ENCODE data around the gene HNRNPAB. TPM values are rescaled to one million over a fixed set of nuclear protein-coding genes. Genes with fewer than 3 reads are reported as not detected.

HNRNPAB gene
- total RNA-seq, 4 donors from 2014 or later: 79.9 to 140 (median 106) TPM

GRCh38 chr5:178221282-178221681, 16.9 kb downstream of the HNRNPAB start:
- 33 to 51% methylated on average over 1 to 2 of the region's 3 CpGs for WGBS, 2 donors (ENCODE audit: low coverage in 1 of 2)
- Histone ChIP-seq H3K36me3 (peaks cover 0 to 86% of the 10 kb centered on the region in 2 donors), H3K4me3 (no peak overlapping the region), H3K4me1 (peaks cover 0 to 10% (median 0%) of the 10 kb centered on the region in 3 donors), H3K9me3 (no peaks in the 10 kb centered on the region), H3K27me3 (no peaks in the 10 kb centered on the region), H3K27ac (no peak overlapping the region)
- ATAC-seq: no peak
- TF ChIP-seq POLR2AphosphoS5 (IDR thresholded peaks at IDR 0.05): no peak
- TF ChIP-seq CTCF (IDR thresholded peaks at IDR 0.05): no peak
- TF ChIP-seq POLR2A (IDR thresholded peaks at IDR 0.05): no peak
- no peak for TF ChIP-seq EP300 (IDR thresholded peaks at IDR 0.05)

- peaks cover 0 to 10% (median 0%) of the 10 kb centered on the region in 3 donors for H3K4me1 ChIP-seq
- TF ChIP-seq CTCF (IDR thresholded peaks at IDR 0.05) (no peak), EP300 (IDR thresholded peaks at IDR 0.05) (no peak), POLR2A (IDR thresholded peaks at IDR 0.05) (no peak), POLR2AphosphoS5 (IDR thresholded peaks at IDR 0.05) (no peak)
- H3K27me3 ChIP-seq: no peaks in the 10 kb centered on the region
- H3K36me3 ChIP-seq: peaks cover 0 to 86% of the 10 kb centered on the region in 2 donors
- WGBS, 2 donors (ENCODE audit: low coverage in 1 of 2): 100% methylated on average over 2 of the region's 5 CpGs
- no peak overlapping the region for H3K27ac ChIP-seq
- no peaks in the 10 kb centered on the region for H3K9me3 ChIP-seq
- no peak for ATAC-seq
- H3K4me3 ChIP-seq: no peak overlapping the region
These were observed 17.5 kb downstream of the HNRNPAB start for GRCh38 chr5:178221853-178222252.

GRCh38 chr5:178222292-178222691, 18.0 kb downstream of the HNRNPAB start:
- peaks cover 0 to 86% of the 10 kb centered on the region in 2 donors for H3K36me3 ChIP-seq
- WGBS, 2 donors (ENCODE audit: low coverage in 1 of 2): 100% methylated on average over 1 of the region's 15 CpGs; no CpG with 5 or more reads in 1 of the 2 donors
- ATAC-seq: no peak

GRCh38 chr5:178223196-178223773, 19.0 kb downstream of the HNRNPAB start:
- no peak overlapping the region for H3K27ac ChIP-seq
- H3K27me3 ChIP-seq: no peaks in the 10 kb centered on the region
- TF ChIP-seq EP300 (IDR thresholded peaks at IDR 0.05) (no peak), POLR2A (IDR thresholded peaks at IDR 0.05) (no peak), POLR2AphosphoS5 (IDR thresholded peaks at IDR 0.05) (no peak), CTCF (IDR thresholded peaks at IDR 0.05) (no peak)
- H3K36me3 ChIP-seq: peaks cover 0 to 89% of the 10 kb centered on the region in 2 donors
- no peak for ATAC-seq
- WGBS, 2 donors (ENCODE audit: low coverage in 1 of 2): 68 to 97% methylated on average over 4 to 5 of the region's 5 CpGs
- no peak overlapping the region for H3K4me3 ChIP-seq
- peaks cover 0 to 10% (median 0%) of the 10 kb centered on the region in 3 donors for H3K4me1 ChIP-seq
- H3K9me3 ChIP-seq: no peaks in the 10 kb centered on the region

More at GRCh38 chr5:178222292-178222691, 18.0 kb downstream of the HNRNPAB start:
- TF ChIP-seq CTCF (IDR thresholded peaks at IDR 0.05) (no peak), POLR2A (IDR thresholded peaks at IDR 0.05) (no peak), POLR2AphosphoS5 (IDR thresholded peaks at IDR 0.05) (no peak), EP300 (IDR thresholded peaks at IDR 0.05) (no peak)
- Histone ChIP-seq H3K4me3 (no peak overlapping the region), H3K4me1 (peaks cover 0 to 10% (median 0%) of the 10 kb centered on the region in 3 donors), H3K9me3 (no peaks in the 10 kb centered on the region), H3K27me3 (no peaks in the 10 kb centered on the region), H3K27ac (no peak overlapping the region)

- no peaks in the 10 kb centered on the region for H3K9me3 ChIP-seq
- peaks cover 0 to 10% (median 0%) of the 10 kb centered on the region in 3 donors for H3K4me1 ChIP-seq
- no peak overlapping the region for H3K27ac ChIP-seq
- 40 to 65% methylated on average over 1 to 6 of the region's 13 CpGs for WGBS, 2 donors (ENCODE audit: low coverage in 1 of 2)
- no peak for ATAC-seq
- H3K27me3 ChIP-seq: no peaks in the 10 kb centered on the region
- no peak for TF ChIP-seq CTCF (IDR thresholded peaks at IDR 0.05)
- TF ChIP-seq POLR2AphosphoS5 (IDR thresholded peaks at IDR 0.05): no peak
- no peak for TF ChIP-seq POLR2A (IDR thresholded peaks at IDR 0.05)
- no peak for TF ChIP-seq EP300 (IDR thresholded peaks at IDR 0.05)
- peaks cover 0 to 90% of the 10 kb centered on the region in 2 donors for H3K36me3 ChIP-seq
- H3K4me3 ChIP-seq: no peak overlapping the region
These were observed 19.5 kb downstream of the HNRNPAB start for GRCh38 chr5:178223828-178224335.
